PFSK-1 (cell line): ENCODE measurements around the gene IFNE.

Experiments
- FOXP2 ChIP-seq: optimal IDR thresholded peaks from 2 replicates; pipeline ENCODE3; 2011; ENCODE audit warnings: borderline replicate concordance, control low read depth, inconsistent platforms; ENCODE audit not compliant: insufficient read depth; ENCODE audit errors: extremely low read length, extremely low read depth
- POLR2AphosphoS5 ChIP-seq: IDR thresholded peaks from 2 replicates; pipeline ENCODE4 v1.6.1; 2012; ENCODE audit warnings: low read depth, mild to moderate bottlenecking, control low read depth, low read length, moderate library complexity
- SIN3A ChIP-seq: IDR thresholded peaks from 2 replicates; pipeline ENCODE4 v1.6.1; 2012; ENCODE audit warnings: mild to moderate bottlenecking, low read length, moderate library complexity, borderline replicate concordance; ENCODE audit not compliant: insufficient read depth
- TAF1 ChIP-seq: IDR thresholded peaks from 2 replicates; pipeline ENCODE4 v1.6.1; 2012; ENCODE audit warnings: low read length, control low read depth, borderline replicate concordance; ENCODE audit not compliant: insufficient read depth
- TF ChIP-seq, protein P1 (sequence below), 2 experiments: IDR thresholded peaks; 2 replicates each; pipeline versions ENCODE4 v1.6.1 to v1.8.0; 2011 to 2012; ENCODE audit warnings: low read depth in 2 of 2, low read length in 2 of 2, control low read depth in 1 of 2, inconsistent platforms in 1 of 2, mild to moderate bottlenecking in 1 of 2, moderate library complexity in 1 of 2; ENCODE audit not compliant: insufficient read depth in 1 of 2

The IFNE gene

DNA sequence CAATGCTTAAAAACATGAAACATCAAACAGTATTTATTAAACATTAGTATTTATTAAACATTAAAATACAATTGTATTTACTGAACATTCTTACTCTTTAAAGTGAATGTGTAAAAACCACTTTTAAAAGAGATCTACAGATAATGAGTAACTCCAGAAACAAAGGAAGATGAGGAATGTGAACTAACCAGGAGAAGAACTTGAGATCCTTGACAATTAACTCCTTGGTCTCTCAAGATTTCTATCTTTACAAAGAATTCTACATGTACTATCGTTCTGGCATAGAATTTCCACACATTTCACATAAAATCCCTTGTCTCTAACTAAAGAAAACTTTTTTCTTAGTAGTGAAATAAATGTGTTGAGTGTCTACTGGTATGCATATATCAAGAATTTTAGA, 28.7 kb upstream of the IFNE start:
- TF ChIP-seq SIN3A (no peak), FOXP2 (no peak), POLR2AphosphoS5 (no peak), TAF1 (no peak)
- TF ChIP-seq, protein P1, sequence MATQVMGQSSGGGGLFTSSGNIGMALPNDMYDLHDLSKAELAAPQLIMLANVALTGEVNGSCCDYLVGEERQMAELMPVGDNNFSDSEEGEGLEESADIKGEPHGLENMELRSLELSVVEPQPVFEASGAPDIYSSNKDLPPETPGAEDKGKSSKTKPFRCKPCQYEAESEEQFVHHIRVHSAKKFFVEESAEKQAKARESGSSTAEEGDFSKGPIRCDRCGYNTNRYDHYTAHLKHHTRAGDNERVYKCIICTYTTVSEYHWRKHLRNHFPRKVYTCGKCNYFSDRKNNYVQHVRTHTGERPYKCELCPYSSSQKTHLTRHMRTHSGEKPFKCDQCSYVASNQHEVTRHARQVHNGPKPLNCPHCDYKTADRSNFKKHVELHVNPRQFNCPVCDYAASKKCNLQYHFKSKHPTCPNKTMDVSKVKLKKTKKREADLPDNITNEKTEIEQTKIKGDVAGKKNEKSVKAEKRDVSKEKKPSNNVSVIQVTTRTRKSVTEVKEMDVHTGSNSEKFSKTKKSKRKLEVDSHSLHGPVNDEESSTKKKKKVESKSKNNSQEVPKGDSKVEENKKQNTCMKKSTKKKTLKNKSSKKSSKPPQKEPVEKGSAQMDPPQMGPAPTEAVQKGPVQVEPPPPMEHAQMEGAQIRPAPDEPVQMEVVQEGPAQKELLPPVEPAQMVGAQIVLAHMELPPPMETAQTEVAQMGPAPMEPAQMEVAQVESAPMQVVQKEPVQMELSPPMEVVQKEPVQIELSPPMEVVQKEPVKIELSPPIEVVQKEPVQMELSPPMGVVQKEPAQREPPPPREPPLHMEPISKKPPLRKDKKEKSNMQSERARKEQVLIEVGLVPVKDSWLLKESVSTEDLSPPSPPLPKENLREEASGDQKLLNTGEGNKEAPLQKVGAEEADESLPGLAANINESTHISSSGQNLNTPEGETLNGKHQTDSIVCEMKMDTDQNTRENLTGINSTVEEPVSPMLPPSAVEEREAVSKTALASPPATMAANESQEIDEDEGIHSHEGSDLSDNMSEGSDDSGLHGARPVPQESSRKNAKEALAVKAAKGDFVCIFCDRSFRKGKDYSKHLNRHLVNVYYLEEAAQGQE (IDR thresholded peaks at IDR 0.05; ENCODE audit: insufficient read depth in 1 of 2, low read depth in 2 of 2, low read length in 2 of 2), result no peak

DNA sequence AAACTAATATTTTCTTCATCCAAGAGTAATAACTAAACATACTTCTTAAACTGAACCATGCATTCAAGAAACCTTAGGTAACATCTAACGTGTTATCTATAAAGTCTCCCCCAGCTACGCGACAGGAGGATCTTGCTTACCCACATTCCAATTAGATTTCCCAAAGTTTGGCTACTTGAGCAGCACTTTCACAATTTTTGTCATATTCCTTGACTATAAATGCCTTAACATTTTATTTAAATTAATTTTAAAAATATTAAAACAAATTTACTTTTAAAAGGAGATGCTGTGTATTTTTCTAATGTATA, 25.3 kb upstream of the IFNE start:
- TF ChIP-seq SIN3A (no peak), TAF1 (no peak), FOXP2 (no peak), POLR2AphosphoS5 (no peak)
- TF ChIP-seq, protein P1 (IDR thresholded peaks at IDR 0.05; ENCODE audit: insufficient read depth in 1 of 2, low read depth in 2 of 2, low read length in 2 of 2), result no peak

DNA sequence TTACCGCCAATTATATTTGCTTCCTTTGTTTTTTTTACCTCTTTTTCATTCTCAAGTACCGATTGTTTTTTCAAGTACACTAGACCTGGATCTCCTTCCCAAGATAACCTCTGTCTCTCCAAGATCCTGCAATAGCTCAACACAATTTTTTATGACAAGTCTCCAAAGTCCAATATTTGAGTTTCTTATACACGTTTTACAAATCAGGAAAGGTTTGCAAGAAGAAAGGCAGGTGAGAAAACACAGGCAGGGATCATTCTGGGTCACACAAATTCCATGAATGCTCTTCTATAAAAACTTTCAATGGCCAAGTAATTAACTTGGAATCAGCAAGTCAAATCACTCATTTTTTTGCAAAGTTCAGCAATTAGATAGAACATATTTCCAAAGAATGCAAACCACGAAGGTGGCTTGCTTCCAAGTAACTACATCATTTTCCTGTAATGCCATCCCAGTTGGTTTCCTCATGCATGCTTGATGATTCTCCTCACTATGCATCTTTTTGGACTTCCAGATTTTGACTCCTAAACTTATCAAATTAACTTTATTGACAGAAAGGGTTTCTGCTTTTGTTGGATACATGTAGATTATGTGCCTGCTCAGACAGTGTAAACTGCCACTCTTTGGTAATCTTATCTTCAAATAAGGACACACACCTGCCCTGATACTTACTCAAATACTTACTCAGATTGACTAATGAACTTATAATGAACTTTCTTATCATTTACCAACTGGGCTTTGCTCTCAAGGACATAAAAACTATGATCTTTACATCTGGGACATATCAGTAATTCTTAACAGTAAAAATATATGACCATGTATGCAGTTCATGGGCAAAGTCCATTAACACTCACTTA, 24.7 kb upstream of the IFNE start:
- TF ChIP-seq TAF1 (no peak), POLR2AphosphoS5 (no peak), FOXP2 (no peak), SIN3A (no peak)
- TF ChIP-seq, protein P1 (IDR thresholded peaks at IDR 0.05; ENCODE audit: insufficient read depth in 1 of 2, low read depth in 2 of 2, low read length in 2 of 2), result no peak

DNA sequence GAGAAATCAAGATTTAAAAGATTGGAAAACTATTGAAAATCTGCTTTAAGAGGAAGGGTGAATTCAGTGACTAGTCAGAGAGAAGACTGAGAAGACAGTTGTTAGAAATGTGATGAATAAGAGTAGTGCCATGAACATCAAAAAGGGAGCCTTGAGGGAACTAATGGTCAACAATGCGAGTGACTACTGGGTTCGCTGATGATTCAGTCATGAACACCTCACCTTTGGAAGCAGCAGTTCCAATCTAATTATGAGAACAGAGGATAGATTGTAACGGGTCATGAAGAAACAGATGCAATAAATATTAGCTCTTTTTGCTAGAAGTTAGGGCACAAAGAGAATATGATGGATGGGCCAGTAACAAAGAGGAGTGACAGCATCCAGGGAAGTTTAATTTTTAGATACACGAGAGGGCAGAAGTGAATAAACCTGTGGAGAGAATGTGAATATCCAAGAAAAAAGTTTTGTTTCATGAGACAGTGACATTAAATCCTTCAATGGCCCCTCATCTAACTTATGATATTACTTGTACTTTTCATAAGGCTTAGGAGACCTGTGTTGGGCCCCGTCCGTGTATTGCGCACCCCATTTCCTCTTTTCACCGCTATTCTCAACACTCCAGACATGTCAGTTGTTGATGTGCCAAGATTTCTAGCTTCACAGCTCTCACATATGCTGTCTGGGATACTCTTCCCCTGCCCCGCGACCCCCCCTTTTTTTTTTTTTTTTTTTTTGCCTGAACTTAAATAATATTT, 23.5 kb upstream of the IFNE start:
- TF ChIP-seq FOXP2 (no peak), POLR2AphosphoS5 (no peak), SIN3A (no peak), TAF1 (no peak)
- TF ChIP-seq, protein P1 (IDR thresholded peaks at IDR 0.05; ENCODE audit: insufficient read depth in 1 of 2, low read depth in 2 of 2, low read length in 2 of 2), result no peak

DNA sequence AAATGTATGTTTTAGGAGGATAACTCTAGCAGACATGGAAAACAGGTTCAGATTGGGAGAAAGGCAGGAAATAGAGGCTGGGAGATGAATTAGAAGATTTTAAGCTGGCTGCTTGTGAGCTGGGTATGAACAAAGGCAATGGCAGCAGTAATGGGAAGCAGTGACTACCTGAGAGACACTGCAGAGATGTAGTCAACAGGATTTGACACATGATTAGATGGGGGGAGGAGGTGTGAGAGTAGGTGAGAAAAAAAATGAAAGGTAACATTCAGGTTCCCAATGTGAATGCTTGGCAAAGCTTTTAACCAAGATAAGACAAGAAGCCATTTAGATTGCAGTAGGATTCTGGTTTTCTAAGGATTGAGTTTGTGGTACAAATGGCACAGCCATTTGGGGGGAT, 22.8 kb upstream of the IFNE start:
- TF ChIP-seq SIN3A (no peak), FOXP2 (no peak), TAF1 (no peak), POLR2AphosphoS5 (no peak)
- TF ChIP-seq, protein P1 (IDR thresholded peaks at IDR 0.05; ENCODE audit: insufficient read depth in 1 of 2, low read depth in 2 of 2, low read length in 2 of 2), result no peak
